Measurements from ENCODE around the gene THBS2.

- TF ChIP-seq CTCF (IDR thresholded peaks at IDR 0.05; ENCODE audit: low read length) (no peak), EZH2 (IDR thresholded peaks at IDR 0.05; ENCODE audit: borderline replicate concordance, low read length) (no peak)
Measured at GRCh38 chr6:169213814-169214520, 39.7 kb downstream of the THBS2 start.

Data from OCI-LY1 (cell line).